Muscle layer of duodenum (tissue), 2 donors: ENCODE measurements around the gene CAMKK2.
"Not testable (repeated sequence)": the region's sequence is repeated elsewhere in the genome, so short reads cannot be mapped to it uniquely, and the experiment has no call there.

Source experiments
- H3K27ac ChIP-seq: one replicate; pipeline ENCODE4 v1.7.0; 2013; ENCODE audit warnings: mild to moderate bottlenecking, low read length
- H3K27me3 ChIP-seq: one replicate; pipeline ENCODE4 v1.7.0; 2013; ENCODE audit warnings: low read depth, mild to moderate bottlenecking, control low read depth, low read length
- H3K36me3 ChIP-seq, 2 donors: one replicate each; pipeline ENCODE4 v1.7.0; 2013; ENCODE audit warnings: low read length in 2 of 2, control low read depth in 1 of 2, mild to moderate bottlenecking in 1 of 2; ENCODE audit not compliant: insufficient read depth in 2 of 2, control insufficient read depth in 1 of 2
- H3K4me1 ChIP-seq, 2 donors: one replicate each; pipeline ENCODE4 v1.7.0; 2013; ENCODE audit warnings: low read length in 2 of 2, mild to moderate bottlenecking in 2 of 2, control low read depth in 1 of 2, moderate library complexity in 1 of 2; ENCODE audit not compliant: insufficient read depth in 2 of 2, control insufficient read depth in 1 of 2
- H3K4me3 ChIP-seq, 2 donors: one replicate each; pipeline ENCODE4 v1.7.0; 2013; ENCODE audit warnings: low read length in 2 of 2, low read depth in 1 of 2, mild to moderate bottlenecking in 1 of 2
- H3K9me3 ChIP-seq, 2 donors: one replicate each; pipeline ENCODE4 v1.7.0; 2013; ENCODE audit warnings: low read length in 2 of 2, control low read depth in 1 of 2, mild to moderate bottlenecking in 1 of 2; ENCODE audit not compliant: control insufficient read depth in 1 of 2
- donor health status: healthy.

The CAMKK2 gene

DNA sequence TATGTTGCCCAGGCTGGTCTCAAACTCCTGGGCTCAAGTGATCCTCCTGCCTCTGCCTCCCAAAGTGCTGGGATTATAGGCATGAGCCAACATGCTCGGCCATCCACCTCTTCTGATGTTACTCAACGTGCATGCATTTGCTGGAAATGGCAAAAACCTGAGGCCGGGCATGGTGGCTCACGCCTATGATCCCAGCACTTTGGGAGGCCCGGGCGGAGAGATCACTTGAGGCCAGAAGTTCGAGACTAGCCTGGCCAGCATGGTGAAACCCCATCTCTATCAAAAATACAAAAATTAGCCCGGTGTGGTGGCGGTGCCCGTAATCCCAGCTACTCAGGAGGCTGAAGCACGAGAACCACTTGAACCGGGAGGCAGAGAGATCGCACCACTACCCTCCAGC, 1.9 kb upstream of the CAMKK2 start:
- not testable (repeated sequence) for H3K36me3 ChIP-seq, H3K4me3 ChIP-seq, H3K9me3 ChIP-seq, H3K27ac ChIP-seq, H3K27me3 ChIP-seq
- peaks cover 11 to 23% of the 10 kb centered on the region in 2 donors for H3K4me1 ChIP-seq

DNA sequence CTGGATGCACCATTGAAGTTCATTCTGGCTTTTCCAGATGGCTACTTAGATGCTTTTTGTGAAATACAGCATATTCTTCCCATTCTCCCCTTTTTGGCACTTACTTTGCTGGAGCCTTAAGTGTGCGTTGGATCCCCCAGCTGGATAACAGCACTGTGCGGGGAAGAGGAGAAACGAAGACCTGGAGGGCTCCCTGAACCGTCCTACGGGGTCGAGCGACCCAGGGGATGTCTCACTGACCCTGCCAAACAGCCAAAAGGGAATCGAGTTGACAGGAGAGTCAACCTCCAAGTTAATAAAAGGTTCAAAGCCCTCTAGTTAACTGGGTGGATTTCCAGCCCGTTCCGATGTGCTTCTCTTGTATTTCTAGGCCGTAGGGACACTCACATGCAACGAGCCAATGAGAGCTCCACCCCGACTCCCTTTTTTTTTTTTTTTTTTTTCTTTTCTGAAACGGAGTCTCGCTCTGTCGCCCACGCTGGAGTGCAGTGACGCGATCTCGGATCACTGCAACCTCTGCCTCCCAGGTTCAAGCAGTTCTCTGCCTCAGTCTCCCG, 1.0 kb upstream of the CAMKK2 start:
- Histone ChIP-seq H3K9me3 (no peaks in the 10 kb centered on the region), H3K27ac (peak overlapping the region; percentile 77), H3K4me3 (peak overlapping the region; percentile 76 to 90), H3K4me1 (peaks cover 11 to 23% of the 10 kb centered on the region in 2 donors), H3K36me3 (peaks cover under 1 to 3% of the 10 kb centered on the region in 2 donors), H3K27me3 (no peaks in the 10 kb centered on the region)

DNA sequence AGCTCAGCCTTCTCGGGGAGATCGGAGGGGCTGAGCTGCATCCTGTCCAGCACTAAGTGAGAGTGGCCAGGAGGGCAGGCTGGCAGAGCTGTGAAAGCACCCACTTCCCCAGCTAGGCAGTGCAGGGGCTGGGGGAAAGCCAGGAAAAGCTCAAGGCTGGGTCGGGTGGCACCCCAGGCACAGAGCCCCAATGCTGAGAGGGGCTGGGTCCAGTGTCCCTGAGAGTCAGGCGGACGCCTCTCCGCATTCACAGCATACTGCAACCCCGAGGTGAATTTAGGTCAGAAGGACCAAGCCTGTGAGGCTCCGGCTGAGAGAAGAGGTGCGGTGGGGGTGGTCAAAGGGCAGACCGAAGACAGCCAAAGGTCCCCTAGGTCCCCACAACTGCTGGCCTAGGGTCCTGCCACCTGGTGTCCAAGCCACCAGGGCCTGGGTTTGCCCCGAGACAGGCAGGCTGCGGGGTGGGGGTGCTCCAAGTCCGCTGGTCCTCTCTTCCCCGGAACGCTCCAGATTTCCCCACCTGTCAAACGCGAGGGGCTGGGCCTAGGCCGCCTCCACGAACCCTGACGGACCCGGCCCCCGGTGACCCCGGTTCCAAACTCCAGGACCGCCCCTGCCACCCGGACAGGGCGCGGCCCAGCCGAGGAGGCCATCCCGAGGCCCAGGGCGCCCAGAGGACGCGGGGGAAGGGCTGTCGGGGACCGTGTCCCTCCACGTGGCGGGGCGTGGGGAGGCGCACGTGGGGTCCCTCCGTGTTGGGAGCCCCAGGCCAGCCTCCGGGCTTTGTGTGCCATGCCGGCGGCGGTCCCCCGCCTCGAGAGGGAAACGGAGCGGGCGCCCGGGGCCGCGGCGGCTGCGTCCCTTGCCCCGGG, 527 bp downstream of the CAMKK2 start:
- Histone ChIP-seq H3K27me3 (no peaks in the 10 kb centered on the region), H3K4me1 (peaks cover 11 to 23% of the 10 kb centered on the region in 2 donors), H3K27ac (peak overlapping the region; percentile 16), H3K9me3 (no peaks in the 10 kb centered on the region), H3K4me3 (peak overlapping the region; percentile 83 to 96), H3K36me3 (peaks cover 4 to 6% of the 10 kb centered on the region in 2 donors)

DNA sequence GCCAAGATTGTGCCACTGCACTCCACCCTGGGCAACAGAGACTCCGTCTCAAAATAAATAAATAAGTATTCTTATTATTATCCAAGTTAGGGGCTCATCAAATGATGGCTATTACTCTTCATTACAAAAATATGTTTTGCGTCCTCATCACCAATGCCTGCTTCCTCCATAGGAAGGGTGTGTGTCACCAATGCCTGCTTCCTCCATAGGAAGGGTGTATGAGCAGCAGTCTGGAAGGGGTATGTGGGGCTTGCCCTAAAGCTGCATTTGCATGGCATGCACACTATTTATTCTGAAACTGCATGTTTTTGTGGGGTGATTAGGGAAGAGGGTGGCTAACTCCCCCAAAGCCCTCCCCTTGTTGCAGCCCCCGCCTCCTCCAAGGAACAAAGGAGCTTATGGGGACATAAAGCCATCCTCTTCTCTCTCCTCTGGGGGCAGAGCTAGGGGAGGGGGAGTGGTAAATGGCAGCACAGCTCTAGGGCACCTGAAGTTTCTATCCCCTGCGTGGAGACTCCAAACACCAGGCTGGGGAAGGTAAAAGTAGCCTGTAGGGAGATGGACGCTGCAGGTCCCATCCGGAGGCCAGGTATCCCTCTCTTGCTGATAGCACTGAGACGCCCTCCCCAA, 1.3 kb downstream of the CAMKK2 start:
- Histone ChIP-seq H3K27ac (no peak overlapping the region), H3K36me3 (peaks cover 4 to 6% of the 10 kb centered on the region in 2 donors), H3K27me3 (no peaks in the 10 kb centered on the region), H3K9me3 (no peaks in the 10 kb centered on the region), H3K4me1 (peaks cover 11 to 23% of the 10 kb centered on the region in 2 donors), H3K4me3 (peak overlapping the region; percentile 83 to 96)

DNA sequence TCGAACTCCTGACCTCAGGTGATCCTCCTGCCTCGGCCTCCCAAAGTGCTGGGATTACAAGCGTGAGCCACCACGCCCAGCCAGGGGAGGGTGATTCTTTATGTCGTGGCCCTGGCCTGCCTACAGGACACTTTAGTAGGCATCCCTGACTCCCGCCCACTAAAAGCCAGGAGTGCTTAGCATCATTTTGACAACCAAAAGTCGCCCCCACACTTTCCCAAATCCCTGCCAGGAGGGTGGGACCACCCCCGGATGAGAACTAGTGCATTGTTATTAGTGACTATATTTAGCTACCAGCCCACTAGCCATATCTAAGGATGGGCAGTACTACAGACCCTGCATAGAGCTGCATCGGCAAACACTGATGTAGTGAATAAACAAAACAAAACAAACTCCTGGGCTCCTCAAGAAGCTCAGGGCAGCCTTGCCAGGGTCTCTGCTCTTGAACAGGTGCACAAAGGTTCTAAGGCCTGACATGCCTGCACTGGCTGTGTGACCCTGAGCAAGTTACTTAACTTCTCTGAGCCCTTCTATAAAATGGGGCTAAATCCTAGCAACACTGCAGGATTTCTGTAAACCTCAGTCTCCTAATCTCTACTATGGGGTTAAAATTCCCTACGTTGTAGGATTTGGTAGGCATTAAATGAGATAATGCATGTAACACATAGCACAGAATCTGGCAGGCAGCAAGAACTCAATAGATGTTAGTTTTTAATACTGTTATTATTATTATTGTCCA, 2.2 kb downstream of the CAMKK2 start:
- H3K9me3 ChIP-seq = no peaks in the 10 kb centered on the region
- no peak overlapping the region for H3K27ac ChIP-seq
- H3K4me1 ChIP-seq = peaks cover 14 to 23% of the 10 kb centered on the region in 2 donors
- H3K36me3 ChIP-seq = peaks cover 4 to 6% of the 10 kb centered on the region in 2 donors
- H3K4me3 ChIP-seq = no peak overlapping the region
- H3K27me3 ChIP-seq = no peaks in the 10 kb centered on the region

DNA sequence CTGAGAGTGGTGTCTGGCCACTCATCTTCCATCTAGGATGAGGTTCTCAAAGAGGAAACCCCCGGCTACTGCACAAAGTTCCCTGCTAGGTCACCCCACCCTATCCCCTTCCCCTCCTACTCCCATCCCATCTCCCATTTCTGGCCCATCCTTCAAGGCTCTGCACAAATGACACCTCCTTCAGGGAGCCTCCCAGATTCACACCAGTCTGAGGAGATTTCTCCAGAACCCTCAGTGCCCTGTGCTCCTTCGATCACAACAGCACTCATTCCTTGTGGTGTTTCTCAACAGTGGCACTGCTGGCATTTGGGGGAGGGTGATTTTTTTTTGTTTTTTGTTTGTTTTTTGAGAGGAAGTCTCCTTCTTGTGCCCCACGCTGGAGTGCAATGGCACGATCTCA, 2.9 kb downstream of the CAMKK2 start:
- Histone ChIP-seq H3K9me3 (no peaks in the 10 kb centered on the region), H3K36me3 (peaks cover 4 to 6% of the 10 kb centered on the region in 2 donors), H3K4me3 (no peak overlapping the region), H3K27ac (no peak overlapping the region), H3K27me3 (no peaks in the 10 kb centered on the region), H3K4me1 (peaks cover 14 to 26% of the 10 kb centered on the region in 2 donors)

DNA sequence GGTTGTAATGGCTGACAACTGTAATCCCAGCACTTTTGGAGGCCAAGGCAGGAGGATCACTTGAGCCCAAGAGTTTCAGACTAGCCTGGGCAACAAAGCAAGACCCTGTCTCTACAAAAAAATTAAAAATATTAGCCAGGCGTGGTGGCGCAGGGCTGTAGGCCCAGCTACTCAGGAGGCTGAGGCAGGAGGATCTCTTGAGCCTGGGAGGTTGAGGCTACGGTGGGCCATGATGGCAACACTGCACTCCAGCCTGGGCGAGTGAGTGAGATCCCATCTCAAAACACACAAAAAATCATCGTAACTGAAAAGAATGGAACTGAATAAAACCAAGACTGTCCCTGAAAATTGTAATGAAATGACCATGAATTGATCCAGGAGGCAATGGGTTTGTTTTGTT, 6.1 kb downstream of the CAMKK2 start:
- H3K27ac ChIP-seq = no peak overlapping the region
- H3K27me3 ChIP-seq = no peaks in the 10 kb centered on the region
- H3K4me1 ChIP-seq = peaks cover 11 to 23% of the 10 kb centered on the region in 2 donors
- H3K9me3 ChIP-seq = no peaks in the 10 kb centered on the region
- H3K4me3 ChIP-seq = no peak overlapping the region
- peaks cover 4 to 6% of the 10 kb centered on the region in 2 donors for H3K36me3 ChIP-seq

DNA sequence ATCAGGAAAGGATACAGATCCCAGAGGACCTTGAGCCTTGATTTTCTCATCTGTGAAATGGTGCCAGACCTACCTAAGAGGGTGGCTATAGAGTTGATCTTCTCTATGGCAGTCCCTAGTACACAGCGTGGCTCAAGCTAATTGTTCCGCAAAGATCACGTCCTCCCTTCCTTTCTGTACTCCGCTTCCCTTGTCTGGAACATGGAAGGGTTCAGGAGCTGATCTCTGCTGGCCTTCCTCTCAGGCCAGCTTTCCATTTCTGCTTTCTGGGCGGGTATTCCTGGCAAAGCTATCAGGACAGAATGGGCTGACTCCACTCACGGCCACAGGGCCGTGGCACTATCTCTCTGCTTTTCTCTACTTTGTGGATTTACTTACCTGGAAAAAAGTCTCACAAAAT, 6.5 kb downstream of the CAMKK2 start:
- Histone ChIP-seq H3K9me3 (no peaks in the 10 kb centered on the region), H3K36me3 (peaks cover 4 to 6% of the 10 kb centered on the region in 2 donors), H3K4me3 (no peak overlapping the region), H3K27ac (no peak overlapping the region), H3K4me1 (peaks cover 8 to 18% of the 10 kb centered on the region in 2 donors), H3K27me3 (no peaks in the 10 kb centered on the region)

DNA sequence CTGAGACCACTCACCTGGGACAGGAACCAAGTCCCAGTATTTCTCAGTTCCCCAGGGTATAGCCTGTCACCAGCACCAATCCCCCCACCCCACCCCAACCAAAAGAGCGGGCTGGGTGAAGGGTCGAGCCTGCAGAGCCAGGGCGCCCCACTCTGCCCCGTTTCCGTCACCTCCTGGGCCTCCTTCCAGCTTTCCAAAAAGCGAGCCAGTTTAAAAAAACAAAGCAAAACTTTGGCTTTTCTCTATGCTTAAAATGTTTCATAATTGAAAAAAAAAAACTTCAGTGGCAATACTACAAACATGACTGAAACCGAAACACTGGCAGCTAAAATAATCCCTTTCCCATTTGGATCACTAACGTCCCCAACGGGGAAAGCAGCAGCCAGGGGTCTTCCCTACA, 7.5 kb downstream of the CAMKK2 start:
- Histone ChIP-seq H3K4me3 (no peak overlapping the region), H3K27ac (no peak overlapping the region), H3K4me1 (peaks cover 3 to 11% of the 10 kb centered on the region in 2 donors)

DNA sequence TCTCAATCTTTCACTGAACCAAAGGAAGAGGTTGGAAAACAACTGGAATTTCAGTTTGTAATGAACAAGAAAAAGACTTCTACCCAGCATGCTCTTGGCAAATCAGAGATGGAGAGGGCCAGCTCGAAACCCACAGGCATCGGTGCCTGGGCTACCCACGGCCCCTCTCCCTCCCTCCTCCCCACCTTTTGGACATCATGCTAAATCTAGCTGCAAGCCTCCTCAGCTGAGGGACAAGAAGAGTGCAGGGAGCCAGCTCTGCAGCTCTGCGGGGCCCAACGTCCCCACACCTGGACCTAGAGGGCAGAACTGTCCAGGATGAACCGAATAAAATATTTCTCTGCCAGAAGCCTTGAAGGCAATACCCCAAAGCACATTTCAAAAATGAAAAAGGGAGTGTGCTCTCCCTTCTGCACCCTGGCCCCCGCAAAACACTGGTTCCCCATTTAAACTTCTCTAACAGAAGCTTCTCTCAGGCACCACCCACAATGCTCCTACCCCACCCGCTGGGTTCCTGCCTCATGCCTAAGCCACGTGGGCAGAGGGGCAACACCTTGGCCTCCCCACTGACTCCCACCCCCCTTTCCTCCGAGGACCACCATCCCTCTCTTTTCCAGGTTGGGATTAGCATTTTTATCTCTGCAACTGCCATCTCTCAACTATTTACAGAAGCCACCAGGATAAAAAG, 8.2 kb downstream of the CAMKK2 start:
- H3K9me3 ChIP-seq = no peaks in the 10 kb centered on the region
- H3K4me1 ChIP-seq = peaks cover 3 to 11% of the 10 kb centered on the region in 2 donors
- H3K27ac ChIP-seq = no peak overlapping the region
- peaks cover 4 to 6% of the 10 kb centered on the region in 2 donors for H3K36me3 ChIP-seq
- no peaks in the 10 kb centered on the region for H3K27me3 ChIP-seq
- no peak overlapping the region for H3K4me3 ChIP-seq

More for the DNA sequence above, 7.5 kb downstream of the CAMKK2 start:
- H3K36me3 ChIP-seq = peaks cover 4 to 6% of the 10 kb centered on the region in 2 donors
- no peaks in the 10 kb centered on the region for H3K27me3 ChIP-seq
- no peaks in the 10 kb centered on the region for H3K9me3 ChIP-seq
